ENCODE results near the gene POLDIP3.
A peak's percentile ranks its signal among the peaks of the same experiment; 100 is the strongest.

POLDIP3 gene
- total RNA-seq: 0.43 to 0.48 reads per million in 2 experiments

GRCh38 chr22:42614312-42615091 is at the start of gene POLDIP3:
POLDIP3 (minus strand) TSS chr22:42614883; CDS start chr22:42614857, 26 bp downstream.
- peak; percentile 98 for DNase-seq (ENCODE audit: low read depth)

GRCh38 chr22:42661985-42662831 is 47.5 kb upstream of the POLDIP3 start:
- DNase-seq (ENCODE audit: low read depth): peak; percentile 70

GRCh38 chr22:42656578-42656977 is 41.9 kb upstream of the POLDIP3 start:
- DNase-seq (ENCODE audit: low read depth): no peak

GRCh38 chr22:42655693-42656092 is 41.0 kb upstream of the POLDIP3 start:
- DNase-seq (ENCODE audit: low read depth): no peak

GRCh38 chr22:42654436-42655073 is 39.9 kb upstream of the POLDIP3 start:
- no peak for DNase-seq (ENCODE audit: low read depth)

- no peak for DNase-seq (ENCODE audit: low read depth)
These were observed 39.3 kb upstream of the POLDIP3 start for GRCh38 chr22:42653999-42654398.

- DNase-seq (ENCODE audit: low read depth): no peak
These were observed 36.5 kb upstream of the POLDIP3 start for GRCh38 chr22:42651134-42651533.

GRCh38 chr22:42649246-42650099 is 34.8 kb upstream of the POLDIP3 start, which contains the start of gene CYB5R3:
CYB5R3 (minus strand) TSS chr22:42649392; CDS start chr22:42649315, 77 bp downstream.
- DNase-seq (ENCODE audit: low read depth): peak; percentile 68

GRCh38 chr22:42648368-42649245 is 33.9 kb upstream of the POLDIP3 start:
- no peak for DNase-seq (ENCODE audit: low read depth)

GRCh38 chr22:42648017-42648367 is 33.3 kb upstream of the POLDIP3 start:
- no peak for DNase-seq (ENCODE audit: low read depth)

- DNase-seq (ENCODE audit: low read depth): no peak
These were observed 32.2 kb upstream of the POLDIP3 start for GRCh38 chr22:42646569-42647525.

- no peak for DNase-seq (ENCODE audit: low read depth)
These were observed 31.4 kb upstream of the POLDIP3 start for GRCh38 chr22:42645938-42646568.

- no peak for DNase-seq (ENCODE audit: low read depth)
These were observed 30.8 kb upstream of the POLDIP3 start for GRCh38 chr22:42645341-42645937.

GRCh38 chr22:42644422-42645340 is 30.0 kb upstream of the POLDIP3 start:
- DNase-seq (ENCODE audit: low read depth): no peak

- DNase-seq (ENCODE audit: low read depth): no peak
These were observed 29.1 kb upstream of the POLDIP3 start for GRCh38 chr22:42643634-42644421.

Measured in T follicular helper cell (primary cell).